PC-9 (cell line): ENCODE data around the gene ARR3.

ENCODE experiments used
- EZH2 ChIP-seq: fragments of 200-600 bp; sonication (generic); IDR thresholded peaks from 2 replicates; pipeline ENCODE4 v1.8.0; 2017; ENCODE audit warnings: antibody characterized with exemption, low read depth
- TF ChIP-seq, protein P1 (sequence below): fragments of 200-600 bp; sonication (generic); conservative IDR thresholded peaks from 2 replicates; pipeline ENCODE4 v1.6.1; 2017; ENCODE audit warnings: mixed run types, antibody characterized with exemption, mild to moderate bottlenecking, moderate library complexity

DNA sequence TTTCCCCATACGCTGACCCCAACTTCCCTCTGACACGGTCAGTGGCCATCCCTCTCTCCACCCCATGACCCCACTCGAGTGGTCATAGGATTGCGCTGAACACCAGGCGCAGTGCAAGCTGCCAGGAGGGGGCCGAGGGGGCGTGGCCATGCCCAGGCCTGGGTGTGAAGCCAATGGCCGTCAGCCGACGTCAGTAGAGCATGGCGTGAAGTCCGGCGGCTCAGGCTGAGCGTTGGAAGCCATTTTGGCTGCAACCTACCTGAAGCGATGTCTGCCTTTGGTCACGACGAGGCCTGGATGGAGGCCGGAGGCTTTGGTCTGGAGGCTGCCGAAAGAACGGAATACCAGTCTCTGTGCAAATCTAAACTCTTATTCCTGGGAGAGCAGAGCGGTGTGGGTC lies 13.8 kb downstream of the ARR3 start, which contains the start of gene RAB41:
- TF ChIP-seq, protein P1, sequence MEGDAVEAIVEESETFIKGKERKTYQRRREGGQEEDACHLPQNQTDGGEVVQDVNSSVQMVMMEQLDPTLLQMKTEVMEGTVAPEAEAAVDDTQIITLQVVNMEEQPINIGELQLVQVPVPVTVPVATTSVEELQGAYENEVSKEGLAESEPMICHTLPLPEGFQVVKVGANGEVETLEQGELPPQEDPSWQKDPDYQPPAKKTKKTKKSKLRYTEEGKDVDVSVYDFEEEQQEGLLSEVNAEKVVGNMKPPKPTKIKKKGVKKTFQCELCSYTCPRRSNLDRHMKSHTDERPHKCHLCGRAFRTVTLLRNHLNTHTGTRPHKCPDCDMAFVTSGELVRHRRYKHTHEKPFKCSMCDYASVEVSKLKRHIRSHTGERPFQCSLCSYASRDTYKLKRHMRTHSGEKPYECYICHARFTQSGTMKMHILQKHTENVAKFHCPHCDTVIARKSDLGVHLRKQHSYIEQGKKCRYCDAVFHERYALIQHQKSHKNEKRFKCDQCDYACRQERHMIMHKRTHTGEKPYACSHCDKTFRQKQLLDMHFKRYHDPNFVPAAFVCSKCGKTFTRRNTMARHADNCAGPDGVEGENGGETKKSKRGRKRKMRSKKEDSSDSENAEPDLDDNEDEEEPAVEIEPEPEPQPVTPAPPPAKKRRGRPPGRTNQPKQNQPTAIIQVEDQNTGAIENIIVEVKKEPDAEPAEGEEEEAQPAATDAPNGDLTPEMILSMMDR = no peak
- TF ChIP-seq EZH2 = no peak
